Measurements from ENCODE around the gene RER1. TPM values are rescaled to one million over a fixed set of nuclear protein-coding genes. Genes with fewer than 3 reads are reported as not detected.

Gene RER1
- total RNA-seq, 1 donor from 2014 or later, result 197 TPM

DNA sequence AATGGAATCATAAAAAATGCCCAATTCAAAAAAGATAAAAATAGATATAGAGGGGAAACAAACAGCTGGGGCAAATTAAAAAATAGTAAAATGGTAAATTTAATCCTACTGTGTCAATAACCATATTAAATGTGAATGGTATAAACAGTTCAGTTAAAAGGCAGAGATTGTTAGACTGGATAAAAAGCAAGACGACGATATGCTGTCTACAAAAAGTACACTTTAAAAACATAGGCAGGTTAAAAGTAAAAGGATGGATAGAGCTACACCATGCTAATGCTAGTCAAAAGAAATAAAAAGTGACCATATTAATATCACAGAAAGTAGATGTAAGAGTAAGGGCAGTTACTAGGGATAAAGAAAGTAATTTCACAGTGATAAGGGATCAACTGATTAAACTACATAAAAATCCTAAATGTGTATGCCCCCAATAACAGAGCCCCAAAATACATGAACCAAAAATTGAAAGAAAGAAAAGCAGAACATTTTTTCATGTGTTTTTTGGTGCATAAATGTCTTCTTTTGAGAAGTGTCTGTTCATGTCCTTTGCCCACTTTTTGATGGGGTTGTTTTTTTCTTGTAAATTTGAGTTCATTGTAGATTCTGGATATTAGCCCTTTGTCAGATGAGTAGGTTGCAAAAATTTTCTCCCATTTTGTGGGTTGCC, 27.7 kb upstream of the RER1 start:
- TF ChIP-seq, protein P1, sequence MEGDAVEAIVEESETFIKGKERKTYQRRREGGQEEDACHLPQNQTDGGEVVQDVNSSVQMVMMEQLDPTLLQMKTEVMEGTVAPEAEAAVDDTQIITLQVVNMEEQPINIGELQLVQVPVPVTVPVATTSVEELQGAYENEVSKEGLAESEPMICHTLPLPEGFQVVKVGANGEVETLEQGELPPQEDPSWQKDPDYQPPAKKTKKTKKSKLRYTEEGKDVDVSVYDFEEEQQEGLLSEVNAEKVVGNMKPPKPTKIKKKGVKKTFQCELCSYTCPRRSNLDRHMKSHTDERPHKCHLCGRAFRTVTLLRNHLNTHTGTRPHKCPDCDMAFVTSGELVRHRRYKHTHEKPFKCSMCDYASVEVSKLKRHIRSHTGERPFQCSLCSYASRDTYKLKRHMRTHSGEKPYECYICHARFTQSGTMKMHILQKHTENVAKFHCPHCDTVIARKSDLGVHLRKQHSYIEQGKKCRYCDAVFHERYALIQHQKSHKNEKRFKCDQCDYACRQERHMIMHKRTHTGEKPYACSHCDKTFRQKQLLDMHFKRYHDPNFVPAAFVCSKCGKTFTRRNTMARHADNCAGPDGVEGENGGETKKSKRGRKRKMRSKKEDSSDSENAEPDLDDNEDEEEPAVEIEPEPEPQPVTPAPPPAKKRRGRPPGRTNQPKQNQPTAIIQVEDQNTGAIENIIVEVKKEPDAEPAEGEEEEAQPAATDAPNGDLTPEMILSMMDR (IDR thresholded peaks at IDR 0.05; ENCODE audit: insufficient read depth, low read depth, low read length), result no peak
- TF ChIP-seq EZH2 (IDR thresholded peaks at IDR 0.05; ENCODE audit: insufficient read depth, low read length), result no peak
- FAIRE-seq (no peak), DNase-seq (ENCODE audit: low read depth) (no peak)
- no peak overlapping the region for H3K9ac ChIP-seq (ENCODE audit: low read length)
- H3K27ac ChIP-seq (ENCODE audit: low read depth, low read length), result no peak overlapping the region
- no peak overlapping the region for H3K27ac Mint-ChIP-seq (ENCODE audit: unreplicated experiment)
- no peaks in the 10 kb centered on the region for H3K36me3 ChIP-seq (ENCODE audit: insufficient read depth, low read length)
- peaks cover 9% of the 10 kb centered on the region for H3K9me3 Mint-ChIP-seq (ENCODE audit: unreplicated experiment)
- H3K4me3 Mint-ChIP-seq (ENCODE audit: unreplicated experiment), result no peak overlapping the region
- no peak overlapping the region for H2AFZ ChIP-seq (ENCODE audit: low read depth, low read length)
- H3K4me3 ChIP-seq (ENCODE audit: insufficient read depth, low read depth, low read length), result no peak overlapping the region
- H3K4me2 ChIP-seq (ENCODE audit: low read length), result no peak overlapping the region
- peaks cover 12% of the 10 kb centered on the region for H3K36me3 Mint-ChIP-seq (ENCODE audit: low read depth, unreplicated experiment)
- no peaks in the 10 kb centered on the region for H3K27me3 ChIP-seq (ENCODE audit: insufficient read depth, low read length)
- H3K9me3 ChIP-seq (ENCODE audit: insufficient read depth, low read depth, low read length), result no peaks in the 10 kb centered on the region
- H4K20me1 ChIP-seq (ENCODE audit: insufficient read depth, low read length), result no peaks in the 10 kb centered on the region
- no peaks in the 10 kb centered on the region for H3K27me3 Mint-ChIP-seq (ENCODE audit: low read depth, unreplicated experiment)
- no peaks in the 10 kb centered on the region for H3K79me2 ChIP-seq (ENCODE audit: insufficient read depth, low read length)
- H3K4me1 ChIP-seq (ENCODE audit: insufficient read depth, low read length), result no peaks in the 10 kb centered on the region
- no peaks in the 10 kb centered on the region for H3K4me1 Mint-ChIP-seq (ENCODE audit: low read depth, unreplicated experiment)

DNA sequence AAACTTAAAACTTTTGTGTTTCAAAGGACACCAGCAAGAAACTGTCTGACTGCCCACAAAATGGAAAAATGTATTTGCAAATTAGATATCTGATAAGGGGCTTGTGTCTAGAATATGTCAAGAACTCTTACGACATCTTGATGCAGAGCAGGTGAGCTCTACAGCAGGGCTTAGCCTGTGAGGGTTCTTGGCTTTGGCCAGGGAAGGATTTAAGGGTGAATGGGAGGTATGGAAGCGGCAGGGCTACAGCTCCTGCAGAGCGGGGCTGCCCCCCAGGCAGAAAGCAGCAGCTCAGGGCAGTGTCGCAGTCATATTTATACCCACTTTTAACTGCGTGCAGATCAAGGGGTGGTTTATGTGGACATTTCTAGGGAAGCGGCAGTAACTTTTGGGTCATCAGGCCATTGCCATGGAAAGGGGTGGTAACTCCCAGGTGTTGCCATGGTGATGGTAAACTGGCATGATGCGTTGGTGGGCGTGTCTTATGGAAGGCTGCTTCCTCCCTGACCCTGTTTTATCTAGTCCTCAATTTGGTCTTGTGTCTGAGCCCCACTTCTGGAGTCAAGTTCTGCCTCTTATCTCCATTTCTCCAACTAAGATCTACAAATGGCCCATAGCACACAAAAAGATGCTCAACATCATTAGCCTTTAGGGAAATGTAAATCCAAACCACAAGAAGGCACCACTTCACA, 23.4 kb upstream of the RER1 start:
- TF ChIP-seq EZH2 (IDR thresholded peaks at IDR 0.05; ENCODE audit: insufficient read depth, low read length), result no peak
- TF ChIP-seq, protein P1 (IDR thresholded peaks at IDR 0.05; ENCODE audit: insufficient read depth, low read depth, low read length), result no peak
- H2AFZ ChIP-seq (ENCODE audit: low read depth, low read length), result no peak overlapping the region
- H3K36me3 Mint-ChIP-seq (ENCODE audit: low read depth, unreplicated experiment), result peaks cover 8% of the 10 kb centered on the region
- no peak overlapping the region for H3K4me3 Mint-ChIP-seq (ENCODE audit: unreplicated experiment)
- no peaks in the 10 kb centered on the region for H3K79me2 ChIP-seq (ENCODE audit: insufficient read depth, low read length)
- no peak overlapping the region for H3K27ac ChIP-seq (ENCODE audit: low read depth, low read length)
- H3K27me3 ChIP-seq (ENCODE audit: insufficient read depth, low read length), result no peaks in the 10 kb centered on the region
- no peaks in the 10 kb centered on the region for H3K4me1 Mint-ChIP-seq (ENCODE audit: low read depth, unreplicated experiment)
- H3K9me3 ChIP-seq (ENCODE audit: insufficient read depth, low read depth, low read length), result no peaks in the 10 kb centered on the region
- H3K4me2 ChIP-seq (ENCODE audit: low read length), result no peak overlapping the region
- peak overlapping the region; percentile 12 for H3K27ac Mint-ChIP-seq (ENCODE audit: unreplicated experiment)
- peaks cover 3% of the 10 kb centered on the region for H3K9me3 Mint-ChIP-seq (ENCODE audit: unreplicated experiment)
- no peaks in the 10 kb centered on the region for H4K20me1 ChIP-seq (ENCODE audit: insufficient read depth, low read length)
- no peaks in the 10 kb centered on the region for H3K4me1 ChIP-seq (ENCODE audit: insufficient read depth, low read length)
- no peaks in the 10 kb centered on the region for H3K36me3 ChIP-seq (ENCODE audit: insufficient read depth, low read length)
- no peaks in the 10 kb centered on the region for H3K27me3 Mint-ChIP-seq (ENCODE audit: low read depth, unreplicated experiment)
- no peak for FAIRE-seq
- no peak for DNase-seq (ENCODE audit: low read depth)
- H3K9ac ChIP-seq (ENCODE audit: low read length), result no peak overlapping the region
- no peak overlapping the region for H3K4me3 ChIP-seq (ENCODE audit: insufficient read depth, low read depth, low read length)
